ENCODE data around the gene HYAL3. TPM values are rescaled to one million over a fixed set of nuclear protein-coding genes. Genes with fewer than 3 reads are reported as not detected.

HYAL3 gene
- polyA plus RNA-seq, 3 donors, result 3.4 to 5.8 (median 4.9) TPM

DNA sequence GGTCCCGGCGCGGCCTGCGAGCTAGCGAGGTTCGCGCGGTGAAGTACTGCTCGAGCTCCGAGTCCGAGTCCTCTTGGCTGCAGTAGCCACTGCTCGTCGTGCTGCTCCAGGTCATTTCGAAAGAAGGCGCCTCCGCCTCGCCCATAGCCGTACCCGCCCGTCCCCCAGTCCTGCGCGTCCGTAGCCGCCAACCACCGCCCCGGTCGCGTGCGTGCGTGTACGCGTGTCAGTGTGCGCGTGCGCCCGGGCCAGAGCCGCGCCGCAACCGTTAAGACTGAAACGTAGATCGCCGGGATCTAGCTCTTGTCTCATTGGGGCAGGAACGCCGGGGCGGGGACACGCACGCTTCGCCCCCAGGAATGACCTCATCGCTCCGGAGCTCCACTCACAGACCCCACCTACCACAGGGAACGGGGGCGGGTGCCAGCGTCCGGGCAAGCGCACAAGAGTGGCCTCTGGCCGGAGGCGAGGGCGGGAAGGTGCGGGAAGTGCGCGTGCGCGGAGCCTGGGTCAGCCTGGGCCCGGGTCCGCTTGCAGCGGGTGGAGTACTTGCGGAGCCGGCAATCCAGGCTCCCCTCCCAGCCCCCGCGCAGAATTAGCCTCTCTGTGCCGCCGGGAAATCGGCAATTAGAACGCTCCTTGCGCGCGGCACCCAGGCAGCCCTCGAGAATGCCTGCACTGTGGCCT, 38.1 kb upstream of the HYAL3 start:
- H3K36me3 Mint-ChIP-seq, result peaks cover 22 to 45% of the 10 kb centered on the region in 2 donors
- peak overlapping the region; percentile 75 for H2AFZ ChIP-seq (ENCODE audit: insufficient read depth, low read depth, low read length, poor library complexity, severe bottlenecking)

GRCh38 chr3:50336452-50337174, 37.4 kb upstream of the HYAL3 start:
- peak overlapping the region; percentile 95 for H3K4me2 ChIP-seq (replicated peaks; ENCODE audit: extremely low read depth, low read length, poor library complexity, severe bottlenecking)
- intact Hi-C loops (cut with micrococcal nuclease), result loop anchor here (5.0 kb wide), 1 partner anchor 39 kb away; the partner anchor contains the start of genes HYAL3 (in 2 of the 2) and NAA80 (in 2 of the 2)

More for the DNA sequence above, 38.1 kb upstream of the HYAL3 start:
- TF ChIP-seq, protein P1, sequence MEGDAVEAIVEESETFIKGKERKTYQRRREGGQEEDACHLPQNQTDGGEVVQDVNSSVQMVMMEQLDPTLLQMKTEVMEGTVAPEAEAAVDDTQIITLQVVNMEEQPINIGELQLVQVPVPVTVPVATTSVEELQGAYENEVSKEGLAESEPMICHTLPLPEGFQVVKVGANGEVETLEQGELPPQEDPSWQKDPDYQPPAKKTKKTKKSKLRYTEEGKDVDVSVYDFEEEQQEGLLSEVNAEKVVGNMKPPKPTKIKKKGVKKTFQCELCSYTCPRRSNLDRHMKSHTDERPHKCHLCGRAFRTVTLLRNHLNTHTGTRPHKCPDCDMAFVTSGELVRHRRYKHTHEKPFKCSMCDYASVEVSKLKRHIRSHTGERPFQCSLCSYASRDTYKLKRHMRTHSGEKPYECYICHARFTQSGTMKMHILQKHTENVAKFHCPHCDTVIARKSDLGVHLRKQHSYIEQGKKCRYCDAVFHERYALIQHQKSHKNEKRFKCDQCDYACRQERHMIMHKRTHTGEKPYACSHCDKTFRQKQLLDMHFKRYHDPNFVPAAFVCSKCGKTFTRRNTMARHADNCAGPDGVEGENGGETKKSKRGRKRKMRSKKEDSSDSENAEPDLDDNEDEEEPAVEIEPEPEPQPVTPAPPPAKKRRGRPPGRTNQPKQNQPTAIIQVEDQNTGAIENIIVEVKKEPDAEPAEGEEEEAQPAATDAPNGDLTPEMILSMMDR (IDR thresholded peaks at IDR 0.05), result no peak
- no peaks in the 10 kb centered on the region for H3K9me3 ChIP-seq (replicated peaks in 1 of 2; ENCODE audit: control insufficient read depth in 1 of 2, insufficient read depth in 1 of 2, low read length in 2 of 2)
- peak overlapping the region; percentile 94 for H3K9ac ChIP-seq (ENCODE audit: insufficient read depth, low read length, poor library complexity, severe bottlenecking)
- peak overlapping the region; percentile 50 to 94 (median 83) for H3K4me3 ChIP-seq (replicated peaks in 1 of 3; ENCODE audit: low read depth in 2 of 3, low read length in 3 of 3)
- H3K27me3 ChIP-seq (ENCODE audit: control insufficient read depth in 2 of 2, insufficient read depth in 2 of 2, low read length in 2 of 2), result no peaks in the 10 kb centered on the region
- H3K27ac Mint-ChIP-seq, result peak overlapping the region; percentile 92 to 99 (median 96)
- no peaks in the 10 kb centered on the region for H3K27me3 Mint-ChIP-seq (ENCODE audit: low read depth in 3 of 3)
- DNase-seq, result peak; percentile 98 to 99 (median 98)
- peaks cover 15 to 40% of the 10 kb centered on the region in 2 donors for H3K36me3 ChIP-seq (replicated peaks in 1 of 2; ENCODE audit: control insufficient read depth in 1 of 2, insufficient read depth in 2 of 2, low read length in 2 of 2)
- peaks cover 97% of the 10 kb centered on the region for H3K79me2 ChIP-seq (ENCODE audit: insufficient read depth, low read length)
- H3K27ac ChIP-seq (ENCODE audit: low read depth in 1 of 2, low read length in 2 of 2), result peak overlapping the region; percentile 91 to 98
- H3K4me1 ChIP-seq (ENCODE audit: control insufficient read depth in 1 of 2, insufficient read depth in 2 of 2, low read length in 2 of 2), result peaks cover 71 to 76% of the 10 kb centered on the region in 2 donors
- H3K4me2 ChIP-seq (replicated peaks; ENCODE audit: extremely low read depth, low read length, poor library complexity, severe bottlenecking), result peak overlapping the region; percentile 95
- H3K9me3 Mint-ChIP-seq, result no peaks in the 10 kb centered on the region
- peak overlapping the region; percentile 79 to 96 for H3K4me3 Mint-ChIP-seq
- peaks cover 49% of the 10 kb centered on the region for H4K20me1 ChIP-seq (ENCODE audit: insufficient read depth, low read length)
- under 1% methylated on average over 70 of the region's 79 CpGs for WGBS (ENCODE audit: insufficient coverage)
- intact Hi-C loops (cut with micrococcal nuclease), result loop anchor here (5.0 kb wide), 1 partner anchor 40 kb away; the partner anchor contains the start of genes HYAL3 (in 2 of the 2) and NAA80 (in 2 of the 2)
- H3K4me1 Mint-ChIP-seq, result peaks cover 62% of the 10 kb centered on the region

More at GRCh38 chr3:50336452-50337174, 37.4 kb upstream of the HYAL3 start:
- Mint-ChIP-seq H3K4me1 (peaks cover 55% of the 10 kb centered on the region), H3K36me3 (peaks cover 28 to 52% of the 10 kb centered on the region in 2 donors), H3K9me3 (no peaks in the 10 kb centered on the region), H3K27me3 (ENCODE audit: low read depth in 3 of 3) (no peaks in the 10 kb centered on the region), H3K4me3 (peak overlapping the region; percentile 79 to 96), H3K27ac (peak overlapping the region; percentile 90 to 99 (median 95))
- Histone ChIP-seq H3K27ac (ENCODE audit: low read depth in 1 of 2, low read length in 2 of 2) (peak overlapping the region; percentile 84 to 98), H4K20me1 (ENCODE audit: insufficient read depth, low read length) (peaks cover 56% of the 10 kb centered on the region), H3K4me1 (ENCODE audit: control insufficient read depth in 1 of 2, insufficient read depth in 2 of 2, low read length in 2 of 2) (peaks cover 64 to 69% of the 10 kb centered on the region in 2 donors), H3K36me3 (replicated peaks in 1 of 2; ENCODE audit: control insufficient read depth in 1 of 2, insufficient read depth in 2 of 2, low read length in 2 of 2) (peaks cover 21 to 47% of the 10 kb centered on the region in 2 donors), H3K9me3 (replicated peaks in 1 of 2; ENCODE audit: control insufficient read depth in 1 of 2, insufficient read depth in 1 of 2, low read length in 2 of 2) (no peaks in the 10 kb centered on the region), H3K9ac (ENCODE audit: insufficient read depth, low read length, poor library complexity, severe bottlenecking) (peak overlapping the region; percentile 94), H3K4me3 (replicated peaks in 1 of 3; ENCODE audit: low read depth in 2 of 3, low read length in 3 of 3) (peak overlapping the region; percentile 50 to 94 (median 50)), H3K27me3 (ENCODE audit: control insufficient read depth in 2 of 2, insufficient read depth in 2 of 2, low read length in 2 of 2) (no peaks in the 10 kb centered on the region), H2AFZ (ENCODE audit: insufficient read depth, low read depth, low read length, poor library complexity, severe bottlenecking) (peak overlapping the region; percentile 62), H3K79me2 (ENCODE audit: insufficient read depth, low read length) (peaks cover 97% of the 10 kb centered on the region)
- no peak for DNase-seq
- TF ChIP-seq, protein P1 (IDR thresholded peaks at IDR 0.05), result no peak
- 6% methylated on average over 31 of the region's 31 CpGs for WGBS (ENCODE audit: insufficient coverage)

Data from CD14-positive monocyte (primary cell).